IPS-18c (cell line): ENCODE results near the gene PRSS21.

ENCODE experiments used
- H3K4me3 ChIP-seq: 2 replicates; pipeline ENCODE4 v1.7.0; 2013; ENCODE audit warnings: low read depth, mild to moderate bottlenecking, low read length, moderate library complexity; ENCODE audit not compliant: insufficient read depth
- H3K9me3 ChIP-seq: one replicate; pipeline ENCODE4 v1.6.1; 2013; ENCODE audit warnings: mild to moderate bottlenecking, low read length, moderate library complexity; ENCODE audit not compliant: control insufficient read depth, insufficient read depth

The PRSS21 gene

GRCh38 chr16:2828876-2829430 is 11.9 kb downstream of the PRSS21 start:
- no peak overlapping the region for H3K4me3 ChIP-seq
- no peaks in the 10 kb centered on the region for H3K9me3 ChIP-seq

GRCh38 chr16:2829501-2830354 is 12.7 kb downstream of the PRSS21 start, which contains the start of gene ZG16B:
Gene ZG16B, plus strand, starts transcription at chr16:2830303. Its CDS starts 139 bp downstream, at chr16:2830442.
- Histone ChIP-seq H3K9me3 (no peaks in the 10 kb centered on the region), H3K4me3 (no peak within 1 kb of the TSS)

- H3K4me3 ChIP-seq, result no peak overlapping the region
- no peaks in the 10 kb centered on the region for H3K9me3 ChIP-seq
These were observed 13.3 kb downstream of the PRSS21 start for GRCh38 chr16:2830355-2830695.

GRCh38 chr16:2831203-2831602 is 14.2 kb downstream of the PRSS21 start:
- H3K9me3 ChIP-seq, result no peaks in the 10 kb centered on the region

GRCh38 chr16:2833776-2834175 is 16.7 kb downstream of the PRSS21 start:
- Histone ChIP-seq H3K4me3 (no peak overlapping the region), H3K9me3 (no peaks in the 10 kb centered on the region)

More at GRCh38 chr16:2831203-2831602, 14.2 kb downstream of the PRSS21 start:
- H3K4me3 ChIP-seq, result no peak overlapping the region

- no peaks in the 10 kb centered on the region for H3K9me3 ChIP-seq
- no peak overlapping the region for H3K4me3 ChIP-seq
These were observed 17.9 kb downstream of the PRSS21 start for GRCh38 chr16:2834968-2835367.

GRCh38 chr16:2835638-2836493 is 18.8 kb downstream of the PRSS21 start:
- no peak overlapping the region; the same call in 1 of the 2 replicates for H3K4me3 ChIP-seq
- H3K9me3 ChIP-seq, result no peaks in the 10 kb centered on the region

GRCh38 chr16:2836646-2837508 is 19.8 kb downstream of the PRSS21 start:
- no peaks in the 10 kb centered on the region for H3K9me3 ChIP-seq
- no peak overlapping the region for H3K4me3 ChIP-seq

- Histone ChIP-seq H3K4me3 (no peak overlapping the region), H3K9me3 (peaks cover 2% of the 10 kb centered on the region)
These were observed 21.9 kb downstream of the PRSS21 start for GRCh38 chr16:2838928-2839327.

- peaks cover 2% of the 10 kb centered on the region for H3K9me3 ChIP-seq
- no peak overlapping the region for H3K4me3 ChIP-seq
These were observed 22.8 kb downstream of the PRSS21 start for GRCh38 chr16:2839650-2840450.

- no peak overlapping the region for H3K4me3 ChIP-seq
- H3K9me3 ChIP-seq, result peaks cover 2% of the 10 kb centered on the region
These were observed 23.9 kb downstream of the PRSS21 start for GRCh38 chr16:2840914-2841313.

GRCh38 chr16:2841606-2842339 is 24.7 kb downstream of the PRSS21 start:
- no peak overlapping the region for H3K4me3 ChIP-seq
- H3K9me3 ChIP-seq, result peaks cover 2% of the 10 kb centered on the region

- H3K9me3 ChIP-seq, result peaks cover 2% of the 10 kb centered on the region
- no peak overlapping the region for H3K4me3 ChIP-seq
These were observed 25.4 kb downstream of the PRSS21 start for GRCh38 chr16:2842340-2843000.

GRCh38 chr16:2843526-2843925 is 26.5 kb downstream of the PRSS21 start:
- H3K9me3 ChIP-seq, result peaks cover 2% of the 10 kb centered on the region
- H3K4me3 ChIP-seq, result no peak overlapping the region

GRCh38 chr16:2845116-2845515 is 28.1 kb downstream of the PRSS21 start:
- peaks cover 2% of the 10 kb centered on the region for H3K9me3 ChIP-seq
- no peak overlapping the region for H3K4me3 ChIP-seq
